DMS 273 (cell line): ENCODE measurements around the gene AUTS2.

ENCODE experiments used
- DNase-seq: peaks from one replicate; lab custom pipeline; 2025; ENCODE audit not compliant: unreplicated experiment; lab: John Stamatoyannopoulos, UW

AUTS2 gene

GRCh38 chr7:69654849-69655707 lies 56.8 kb downstream of the AUTS2 start:
- DNase-seq, result no peak

- no peak for DNase-seq
Measured at GRCh38 chr7:69656077-69656476, 57.8 kb downstream of the AUTS2 start.

GRCh38 chr7:69656890-69657289 lies 58.6 kb downstream of the AUTS2 start:
- peak; percentile 59 for DNase-seq

- no peak for DNase-seq
Measured at GRCh38 chr7:69657331-69657730, 59.1 kb downstream of the AUTS2 start.

GRCh38 chr7:69657985-69658384 lies 59.7 kb downstream of the AUTS2 start:
- peak; percentile 30 for DNase-seq

GRCh38 chr7:69659983-69660382 lies 61.7 kb downstream of the AUTS2 start:
- peak; percentile 57 for DNase-seq

- DNase-seq, result peak; percentile 67
Measured at GRCh38 chr7:69661342-69661741, 63.1 kb downstream of the AUTS2 start.

- peak; percentile 67 for DNase-seq
Measured at GRCh38 chr7:69663911-69664832, 65.9 kb downstream of the AUTS2 start.

- no peak for DNase-seq
Measured at GRCh38 chr7:69665369-69665768, 67.1 kb downstream of the AUTS2 start.

GRCh38 chr7:69668339-69668870 lies 70.1 kb downstream of the AUTS2 start:
- peak; percentile 31 for DNase-seq

GRCh38 chr7:69670701-69671100 lies 72.4 kb downstream of the AUTS2 start:
- DNase-seq, result no peak

GRCh38 chr7:69673074-69673473 lies 74.8 kb downstream of the AUTS2 start:
- no peak for DNase-seq

GRCh38 chr7:69674701-69675182 lies 76.5 kb downstream of the AUTS2 start:
- no peak for DNase-seq

- no peak for DNase-seq
Measured at GRCh38 chr7:69676247-69676646, 78.0 kb downstream of the AUTS2 start.

- peak; percentile 72 for DNase-seq
Measured at GRCh38 chr7:69677054-69677852, 79.0 kb downstream of the AUTS2 start.

- DNase-seq, result no peak
Measured at GRCh38 chr7:69677881-69678493, 79.7 kb downstream of the AUTS2 start.

GRCh38 chr7:69678494-69679187 lies 80.4 kb downstream of the AUTS2 start:
- DNase-seq, result no peak

GRCh38 chr7:69681181-69681580 lies 82.9 kb downstream of the AUTS2 start:
- no peak for DNase-seq

GRCh38 chr7:69682518-69682917 lies 84.2 kb downstream of the AUTS2 start:
- no peak for DNase-seq

GRCh38 chr7:69683002-69683401 lies 84.7 kb downstream of the AUTS2 start:
- peak; percentile 69 for DNase-seq
